ENCODE data around the gene TCF7.

GRCh38 chr5:134139377-134139851 lies 24.9 kb downstream of the TCF7 start:
- TF ChIP-seq CTCF (conservative IDR thresholded peaks at IDR 0.05 in 1 of 2, IDR thresholded peaks at IDR 0.05 in 1 of 2; ENCODE audit: low read depth in 1 of 2, low read length in 2 of 2) (no peak), EZH2 (IDR thresholded peaks at IDR 0.05; ENCODE audit: low read length, missing control alignments) (no peak)

All from fibroblast of lung (primary cell).